ENCODE results near the gene ADAMTS8.

Gene ADAMTS8

GRCh38 chr11:130428316-130429119, at the start of gene ADAMTS8:
Gene ADAMTS8 (minus strand): TSS chr11:130428609. CDS start chr11:130428286, 323 bp downstream.
- DNase-seq (ENCODE audit: low spot score) = no peak

- no peak for DNase-seq (ENCODE audit: low spot score)
These were observed 49.3 kb upstream of the ADAMTS8 start for GRCh38 chr11:130477586-130478203.

- DNase-seq (ENCODE audit: low spot score) = no peak
These were observed 48.6 kb upstream of the ADAMTS8 start for GRCh38 chr11:130476922-130477491.

GRCh38 chr11:130476200-130476921, 48.0 kb upstream of the ADAMTS8 start:
- DNase-seq (ENCODE audit: low spot score) = no peak

- no peak for DNase-seq (ENCODE audit: low spot score)
These were observed 47.1 kb upstream of the ADAMTS8 start for GRCh38 chr11:130475426-130476053.

GRCh38 chr11:130474637-130475400, 46.4 kb upstream of the ADAMTS8 start:
- no peak for DNase-seq (ENCODE audit: low spot score)

GRCh38 chr11:130473795-130474377, 45.5 kb upstream of the ADAMTS8 start:
- DNase-seq (ENCODE audit: low spot score) = no peak

GRCh38 chr11:130473056-130473794, 44.8 kb upstream of the ADAMTS8 start:
- DNase-seq (ENCODE audit: low spot score) = no peak

- no peak for DNase-seq (ENCODE audit: low spot score)
These were observed 44.1 kb upstream of the ADAMTS8 start for GRCh38 chr11:130472434-130472961.

GRCh38 chr11:130471731-130472433, 43.5 kb upstream of the ADAMTS8 start:
- DNase-seq (ENCODE audit: low spot score) = no peak

GRCh38 chr11:130470832-130471706, 42.7 kb upstream of the ADAMTS8 start:
- no peak for DNase-seq (ENCODE audit: low spot score)

- DNase-seq (ENCODE audit: low spot score) = no peak
These were observed 40.8 kb upstream of the ADAMTS8 start for GRCh38 chr11:130469181-130469580.

- DNase-seq (ENCODE audit: low spot score) = no peak
These were observed 38.9 kb upstream of the ADAMTS8 start for GRCh38 chr11:130467116-130467900.

- DNase-seq (ENCODE audit: low spot score) = no peak
These were observed 36.9 kb upstream of the ADAMTS8 start for GRCh38 chr11:130465263-130465662.

GRCh38 chr11:130464291-130464812, 35.9 kb upstream of the ADAMTS8 start:
- no peak for DNase-seq (ENCODE audit: low spot score)

- no peak for DNase-seq (ENCODE audit: low spot score)
These were observed 34.5 kb upstream of the ADAMTS8 start for GRCh38 chr11:130462931-130463330.

Measured in HuH-7 (cell line).